ENCODE data around the gene INSIG2.

DNA sequence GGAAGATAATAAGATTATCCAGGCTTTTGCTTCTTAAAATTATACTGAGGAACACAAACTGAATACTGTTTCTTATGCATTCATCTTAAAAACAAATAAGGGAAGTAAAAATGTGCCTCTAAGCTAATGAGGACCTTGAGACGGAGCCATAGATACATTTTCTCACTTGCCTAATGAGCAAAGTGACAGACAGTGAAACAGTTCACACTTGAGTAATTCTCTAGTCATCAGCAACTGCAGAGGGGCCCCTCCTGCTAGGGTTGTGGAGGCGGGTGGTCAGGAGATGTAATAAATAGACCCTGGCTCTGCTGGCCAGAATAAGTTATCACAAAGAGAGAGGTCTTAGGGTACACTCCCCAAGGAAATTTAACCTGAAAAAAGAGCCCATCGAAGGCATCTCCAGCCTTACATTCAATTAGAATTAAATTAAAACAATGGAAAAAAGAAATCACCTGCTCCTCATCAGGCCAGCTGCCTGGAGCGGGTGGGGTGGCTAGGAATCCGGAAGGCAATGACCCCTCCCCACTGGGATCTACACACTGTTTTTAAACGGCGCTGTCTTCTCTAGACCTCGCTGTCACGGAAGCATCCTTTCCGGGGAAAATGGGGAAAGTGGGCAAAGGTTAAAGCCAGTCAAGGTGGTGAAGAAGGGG, 32.6 kb upstream of the INSIG2 start:
- TF ChIP-seq, protein P1, sequence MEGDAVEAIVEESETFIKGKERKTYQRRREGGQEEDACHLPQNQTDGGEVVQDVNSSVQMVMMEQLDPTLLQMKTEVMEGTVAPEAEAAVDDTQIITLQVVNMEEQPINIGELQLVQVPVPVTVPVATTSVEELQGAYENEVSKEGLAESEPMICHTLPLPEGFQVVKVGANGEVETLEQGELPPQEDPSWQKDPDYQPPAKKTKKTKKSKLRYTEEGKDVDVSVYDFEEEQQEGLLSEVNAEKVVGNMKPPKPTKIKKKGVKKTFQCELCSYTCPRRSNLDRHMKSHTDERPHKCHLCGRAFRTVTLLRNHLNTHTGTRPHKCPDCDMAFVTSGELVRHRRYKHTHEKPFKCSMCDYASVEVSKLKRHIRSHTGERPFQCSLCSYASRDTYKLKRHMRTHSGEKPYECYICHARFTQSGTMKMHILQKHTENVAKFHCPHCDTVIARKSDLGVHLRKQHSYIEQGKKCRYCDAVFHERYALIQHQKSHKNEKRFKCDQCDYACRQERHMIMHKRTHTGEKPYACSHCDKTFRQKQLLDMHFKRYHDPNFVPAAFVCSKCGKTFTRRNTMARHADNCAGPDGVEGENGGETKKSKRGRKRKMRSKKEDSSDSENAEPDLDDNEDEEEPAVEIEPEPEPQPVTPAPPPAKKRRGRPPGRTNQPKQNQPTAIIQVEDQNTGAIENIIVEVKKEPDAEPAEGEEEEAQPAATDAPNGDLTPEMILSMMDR (conservative IDR thresholded peaks at IDR 0.05; ENCODE audit: low read depth, low read length) = no peak
- TF ChIP-seq EZH2 (IDR thresholded peaks at IDR 0.05; ENCODE audit: low read length, unreplicated experiment) = no peak
- TF ChIP-seq EZH2phosphoT487 (IDR thresholded peaks at IDR 0.05; ENCODE audit: borderline replicate concordance, low read length) = no peak

Measured in PC-3 (cell line).